ENCODE results near the gene METTL26.

METTL26 gene

DNA sequence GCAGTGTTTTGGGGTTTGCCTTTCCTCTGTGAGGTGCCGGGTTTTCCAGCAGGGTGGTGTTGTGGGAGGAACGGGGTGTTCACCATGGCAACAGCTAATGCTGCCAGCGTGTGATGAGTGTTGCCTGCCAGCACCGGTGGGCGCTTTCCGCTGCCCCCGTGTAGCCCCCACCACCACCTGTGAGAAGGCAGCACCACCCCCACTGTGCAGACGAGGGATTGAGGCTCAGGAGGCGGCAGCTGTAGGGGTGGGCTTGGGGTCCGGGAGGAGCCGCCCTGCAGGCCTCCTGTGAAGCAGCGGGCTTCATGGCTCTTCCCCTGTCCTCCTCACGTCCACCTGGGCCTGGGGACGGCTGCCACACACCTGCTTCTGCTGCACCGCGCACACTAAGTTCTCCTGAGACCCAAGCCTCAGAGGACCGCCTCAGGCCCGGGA, 41.0 kb downstream of the METTL26 start:
- DNase-seq, result no peak

DNA sequence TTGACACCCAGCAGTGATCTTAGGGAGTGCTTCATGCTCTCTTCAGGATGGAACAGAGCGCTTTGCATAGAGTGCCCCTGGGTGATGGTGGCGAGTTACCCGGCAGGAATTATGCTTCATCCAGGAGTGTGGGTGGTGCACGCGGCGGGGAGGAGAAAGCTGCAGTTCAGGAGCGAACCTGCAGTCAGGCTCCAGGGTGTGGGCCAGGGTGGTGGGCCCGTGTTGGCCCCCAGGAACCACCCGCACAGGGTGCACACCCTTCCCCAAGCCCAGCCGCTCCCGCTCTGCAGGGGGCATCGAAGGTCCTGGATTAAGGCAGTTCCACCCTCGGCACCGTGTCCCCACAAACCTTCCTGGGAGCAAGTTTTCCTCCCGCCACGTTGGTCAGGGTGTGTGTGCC, 42.3 kb downstream of the METTL26 start:
- DNase-seq, result no peak

DNA sequence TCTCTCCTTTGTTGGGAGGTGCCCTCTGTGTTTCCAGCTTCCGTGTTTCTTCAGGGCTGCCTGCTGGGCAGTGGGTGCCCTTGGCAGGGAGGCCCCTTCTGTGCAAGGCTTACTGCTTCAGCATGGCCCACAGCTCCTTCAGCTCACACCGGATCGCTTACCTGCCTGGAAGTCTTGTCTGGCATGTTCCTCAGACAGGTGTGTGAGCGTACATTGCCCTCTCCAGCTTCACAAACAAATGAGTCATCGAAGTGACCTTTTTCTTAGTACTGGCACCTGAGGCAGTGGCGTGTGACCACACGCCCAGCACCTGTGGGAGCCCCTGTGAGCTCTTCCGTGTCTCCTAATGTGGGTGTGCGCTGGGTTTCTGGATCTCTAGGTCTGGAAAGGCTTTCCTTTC, 42.7 kb downstream of the METTL26 start:
- DNase-seq, result no peak

DNA sequence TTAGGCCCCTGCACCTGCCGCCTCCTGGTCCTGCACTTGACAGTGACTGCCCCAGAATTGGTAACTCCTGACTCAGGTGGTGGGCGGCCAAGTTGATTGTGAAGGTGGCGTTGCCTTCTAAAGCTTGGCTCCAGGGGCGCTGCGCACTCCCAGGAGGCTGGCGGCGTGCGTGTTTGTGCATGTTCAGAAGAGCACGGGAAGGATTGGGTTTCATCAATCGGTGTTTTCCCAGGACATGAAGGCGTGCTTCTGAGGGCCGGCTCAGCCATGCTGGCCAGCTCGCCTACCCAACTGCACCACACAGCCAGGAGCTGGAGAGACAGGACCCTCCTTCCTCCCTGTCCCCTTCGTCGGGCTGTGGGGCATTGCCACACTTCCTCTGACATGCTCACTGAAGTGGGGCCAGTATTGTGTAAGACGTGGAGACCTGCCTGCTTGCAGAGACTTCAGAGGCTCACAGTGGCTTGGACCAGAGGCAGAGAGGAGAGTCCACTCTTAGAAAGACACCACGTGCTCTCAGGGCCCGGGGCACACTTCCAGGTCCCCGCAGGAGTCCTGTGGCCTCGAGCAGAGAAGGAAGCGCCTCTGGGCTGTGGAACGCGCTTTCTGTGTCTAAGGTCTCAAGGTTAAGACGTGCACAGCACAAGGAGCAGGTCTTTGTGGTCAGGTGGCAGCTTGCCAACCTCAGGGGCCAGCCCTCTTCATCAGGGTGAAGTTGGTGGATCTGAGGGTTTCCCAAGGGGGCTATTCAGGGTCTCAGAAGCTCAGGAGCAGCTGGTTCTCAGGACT, 43.4 kb downstream of the METTL26 start:
- DNase-seq, result no peak

DNA sequence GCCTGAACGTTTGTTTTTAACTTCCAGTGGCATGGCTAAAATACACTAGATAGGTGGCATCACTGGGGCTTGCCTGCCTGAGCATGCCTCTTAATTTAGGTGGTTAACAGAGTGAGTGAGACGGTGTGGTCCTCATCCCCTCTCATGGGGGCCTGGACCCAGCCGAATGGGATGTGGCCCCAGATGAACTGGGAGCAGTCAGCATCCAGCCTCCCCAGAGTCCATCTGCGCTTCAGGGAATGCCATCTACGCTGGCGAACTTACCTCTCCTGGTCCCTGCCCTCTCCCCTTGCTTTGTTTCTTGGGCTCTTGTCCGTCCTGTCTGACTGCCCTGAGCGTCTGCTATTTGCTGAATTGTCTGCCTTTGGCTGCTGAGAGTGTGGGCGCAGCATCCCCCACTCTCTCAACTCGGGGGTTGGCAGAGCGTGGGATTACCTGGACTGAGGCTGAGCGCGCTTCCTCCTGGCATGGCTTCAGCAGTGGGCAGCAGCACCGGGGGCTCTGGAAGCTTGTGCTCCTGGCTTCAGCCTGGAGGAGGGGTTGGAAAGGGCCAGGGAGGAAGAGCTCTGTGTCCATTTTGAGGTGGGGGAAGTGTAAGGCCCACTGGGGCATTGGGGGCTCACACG, 44.1 kb downstream of the METTL26 start:
- DNase-seq, result no peak

DNA sequence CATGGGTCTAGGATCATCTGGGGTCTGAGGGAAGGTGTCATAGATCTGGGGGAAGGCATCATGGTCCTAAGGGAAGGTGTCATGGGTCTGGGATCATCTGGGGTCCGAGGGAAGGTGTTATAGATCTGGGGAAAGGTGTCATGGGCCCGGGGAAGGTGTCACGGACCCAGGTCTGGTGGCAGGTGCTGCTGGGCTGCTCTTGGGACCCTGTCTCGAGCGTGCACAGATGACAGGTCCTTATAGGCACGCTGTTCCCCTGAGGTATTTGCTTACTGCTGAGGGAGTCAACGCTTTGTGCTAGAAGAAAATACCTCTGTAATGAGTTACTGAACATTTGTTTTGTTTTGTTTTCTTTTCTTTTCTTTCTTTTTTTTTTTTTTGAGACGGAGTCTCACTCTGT, 44.9 kb downstream of the METTL26 start:
- no peak for DNase-seq

- no peak for DNase-seq
Measured at GRCh38 chr16:590815-591200, 45.3 kb downstream of the METTL26 start.

GRCh38 chr16:590188-590814, 45.8 kb downstream of the METTL26 start:
- peak; percentile 64 for DNase-seq

- peak; percentile 98 for DNase-seq
Measured at GRCh38 chr16:589658-590187, 46.4 kb downstream of the METTL26 start, which contains the start of gene RAB40C. RAB40C (plus strand) TSS chr16:590066; CDS start chr16:590292, 226 bp downstream.

DNA sequence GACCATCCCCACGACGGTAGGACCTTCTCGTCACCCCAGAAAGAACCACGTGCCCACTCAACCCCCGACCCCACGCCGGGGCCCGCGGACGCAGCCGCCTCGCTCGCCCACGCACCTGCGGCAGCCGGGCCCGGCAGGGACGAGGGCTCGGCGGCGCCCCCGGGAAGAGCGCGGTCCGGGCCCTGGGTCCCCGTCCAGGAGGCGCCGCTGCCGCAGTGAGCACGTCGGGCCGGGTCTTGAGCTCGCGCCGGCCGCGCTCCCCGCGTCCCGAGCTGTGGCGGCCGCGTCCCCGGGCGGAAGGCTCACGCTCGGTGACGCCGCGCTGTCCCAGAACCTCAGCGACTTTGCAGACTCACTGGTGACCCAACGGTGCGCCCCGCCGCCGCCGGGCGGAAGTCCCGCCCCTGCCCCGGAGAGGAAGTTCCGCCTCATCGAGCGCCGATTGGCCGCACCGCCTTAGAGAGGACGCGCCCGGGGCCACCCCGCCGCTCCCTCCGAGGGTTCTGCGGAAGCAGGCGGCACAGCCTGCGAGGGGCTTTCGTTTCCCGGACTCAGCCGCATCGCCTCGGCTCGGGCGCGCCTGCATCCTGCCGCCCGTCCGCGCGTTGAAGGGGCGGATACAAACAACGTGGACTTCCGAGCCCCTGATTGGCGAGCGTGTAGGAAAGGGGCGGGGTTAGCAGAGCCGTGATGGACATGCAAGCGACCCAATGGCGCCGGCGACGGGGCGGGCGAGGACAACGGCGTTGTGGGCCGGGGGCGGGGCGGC, 47.0 kb downstream of the METTL26 start:
- peak; percentile 100 for DNase-seq

GRCh38 chr16:588639-588888, 47.5 kb downstream of the METTL26 start:
- DNase-seq, result peak; percentile 73

- DNase-seq, result no peak
Measured at GRCh38 chr16:586645-587590, 49.2 kb downstream of the METTL26 start.

DNA sequence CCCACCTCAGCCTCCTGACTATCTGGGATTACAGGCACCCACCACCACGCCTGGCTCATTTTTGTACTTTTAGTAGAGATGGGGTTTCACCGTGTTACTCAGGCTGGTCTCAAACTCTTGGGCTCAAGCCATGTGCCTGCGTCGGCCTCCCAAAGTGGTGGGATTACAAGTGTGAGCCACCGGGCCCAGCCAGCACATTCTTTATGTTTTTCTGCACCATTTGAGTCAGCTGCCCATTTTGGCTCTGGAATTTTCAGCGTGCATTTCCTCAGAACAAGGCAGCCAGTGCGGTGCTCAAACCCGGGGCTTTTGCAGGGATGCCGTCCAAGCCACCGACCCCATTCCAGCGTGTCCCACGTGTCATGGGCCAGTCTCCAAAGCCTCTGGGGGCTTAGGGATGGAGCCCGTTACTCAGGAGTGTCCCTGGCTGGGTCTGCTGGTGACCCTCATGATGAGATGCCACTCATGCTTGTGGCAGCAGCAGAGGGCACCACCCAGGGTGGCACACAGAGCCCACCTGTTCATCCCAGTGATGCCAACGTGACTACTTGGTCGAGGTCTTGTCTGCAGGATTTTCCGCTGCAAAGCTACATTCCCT, 50.0 kb downstream of the METTL26 start:
- DNase-seq, result no peak

DNA sequence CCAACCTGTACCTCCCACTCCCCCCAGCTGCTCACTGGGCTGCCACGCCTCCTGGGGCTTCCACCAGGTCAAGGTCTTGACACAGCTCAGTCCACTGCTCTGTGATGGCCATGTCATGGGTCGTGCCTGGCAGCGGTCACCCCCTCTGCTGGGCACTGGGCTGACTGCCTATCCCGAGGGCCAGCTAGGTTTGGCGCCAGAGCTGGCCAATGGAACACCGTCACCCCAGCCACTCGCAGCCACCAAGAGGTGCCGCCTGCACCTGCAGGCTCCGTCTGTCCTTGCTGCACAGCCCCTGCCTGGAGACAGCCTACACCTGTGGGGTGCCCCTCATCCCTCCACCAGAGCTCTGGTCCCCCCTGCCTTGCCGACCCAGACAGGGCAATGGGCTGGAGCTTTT, 50.8 kb downstream of the METTL26 start:
- DNase-seq, result no peak
